ENCODE measurements around the gene RNF225.

RNF225 gene

DNA sequence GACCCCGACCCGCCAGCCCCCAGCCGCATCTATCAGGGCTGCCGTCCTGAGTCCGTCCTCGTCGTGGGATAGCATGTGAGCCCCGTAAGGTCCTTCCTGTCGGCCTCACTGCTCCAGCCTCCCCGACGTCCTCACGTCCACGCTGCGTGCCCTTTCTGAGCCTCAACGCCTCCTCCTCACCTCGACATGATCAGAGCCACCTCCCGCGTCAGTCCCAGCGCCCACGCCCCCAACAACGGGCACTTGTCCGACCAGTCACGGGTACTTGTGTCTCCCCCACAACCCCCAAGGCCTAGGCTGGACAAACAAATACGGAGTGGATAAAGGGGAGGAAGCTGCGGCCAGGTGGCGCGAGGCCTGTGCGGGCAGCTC lies 33.6 kb upstream of the RNF225 start:
- peak; percentile 78 for DNase-seq (ENCODE audit: extremely low read depth, insufficient read length)
- H3K4me3 ChIP-seq (replicated peaks; ENCODE audit: low read depth, low read length): peak overlapping the region; percentile 63
- H3K27me3 ChIP-seq (replicated peaks; ENCODE audit: control insufficient read depth, insufficient read depth, low read length): no peaks in the 10 kb centered on the region
- H3K36me3 ChIP-seq (ENCODE audit: control insufficient read depth, insufficient read depth, low read length): no peaks in the 10 kb centered on the region
- TF ChIP-seq, protein P1, sequence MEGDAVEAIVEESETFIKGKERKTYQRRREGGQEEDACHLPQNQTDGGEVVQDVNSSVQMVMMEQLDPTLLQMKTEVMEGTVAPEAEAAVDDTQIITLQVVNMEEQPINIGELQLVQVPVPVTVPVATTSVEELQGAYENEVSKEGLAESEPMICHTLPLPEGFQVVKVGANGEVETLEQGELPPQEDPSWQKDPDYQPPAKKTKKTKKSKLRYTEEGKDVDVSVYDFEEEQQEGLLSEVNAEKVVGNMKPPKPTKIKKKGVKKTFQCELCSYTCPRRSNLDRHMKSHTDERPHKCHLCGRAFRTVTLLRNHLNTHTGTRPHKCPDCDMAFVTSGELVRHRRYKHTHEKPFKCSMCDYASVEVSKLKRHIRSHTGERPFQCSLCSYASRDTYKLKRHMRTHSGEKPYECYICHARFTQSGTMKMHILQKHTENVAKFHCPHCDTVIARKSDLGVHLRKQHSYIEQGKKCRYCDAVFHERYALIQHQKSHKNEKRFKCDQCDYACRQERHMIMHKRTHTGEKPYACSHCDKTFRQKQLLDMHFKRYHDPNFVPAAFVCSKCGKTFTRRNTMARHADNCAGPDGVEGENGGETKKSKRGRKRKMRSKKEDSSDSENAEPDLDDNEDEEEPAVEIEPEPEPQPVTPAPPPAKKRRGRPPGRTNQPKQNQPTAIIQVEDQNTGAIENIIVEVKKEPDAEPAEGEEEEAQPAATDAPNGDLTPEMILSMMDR (IDR thresholded peaks at IDR 0.05; ENCODE audit: insufficient read depth, low read length, poor library complexity, severe bottlenecking): no peak

DNA sequence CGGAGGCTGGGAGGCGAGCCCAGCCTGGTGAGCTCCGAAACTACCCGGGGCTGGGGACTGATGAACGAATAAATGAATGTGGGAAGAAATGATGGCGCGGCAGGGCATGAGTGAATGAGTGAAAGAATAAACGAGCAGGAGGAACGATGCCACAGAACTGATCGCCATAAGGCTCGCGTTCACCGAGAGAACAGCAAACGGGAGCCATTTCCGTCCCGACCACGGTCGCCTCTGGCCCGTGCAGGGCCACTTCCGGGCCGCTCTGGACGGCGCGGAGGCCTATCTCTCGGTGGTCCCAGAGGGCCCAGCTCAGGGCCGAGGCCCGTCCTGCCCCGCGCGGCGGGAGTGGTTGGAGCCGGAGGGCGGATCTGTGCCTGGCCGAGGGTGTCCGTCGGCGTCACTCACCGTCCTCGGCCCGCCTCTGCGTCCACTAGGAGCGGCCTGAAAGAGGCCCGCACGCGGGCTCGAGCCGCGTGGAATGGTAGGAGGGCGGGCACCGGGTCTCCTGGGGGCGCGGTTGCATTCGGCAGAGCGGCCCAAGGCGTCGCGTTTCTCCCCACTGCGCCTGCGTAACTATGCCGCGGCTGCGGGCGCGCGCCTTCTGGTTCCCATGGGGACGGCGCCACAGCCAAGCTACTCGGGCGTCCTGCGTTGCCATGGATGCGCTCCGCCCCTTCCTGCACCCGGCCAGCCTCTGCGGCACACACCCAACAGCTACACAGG lies 33.0 kb upstream of the RNF225 start, which contains the start of gene ZNF497:
ZNF497 (minus strand) TSS at position 480 of the 723 bp plus-strand sequence. CDS start 5,116 bp downstream, outside the sequence.
- peak within 1 kb of the TSS; percentile 63 for H3K4me3 ChIP-seq (replicated peaks; ENCODE audit: low read depth, low read length)
- peak; percentile 98 for DNase-seq (ENCODE audit: extremely low read depth, insufficient read length)
- TF ChIP-seq, protein P1 (IDR thresholded peaks at IDR 0.05; ENCODE audit: insufficient read depth, low read length, poor library complexity, severe bottlenecking): no peak
- H3K36me3 ChIP-seq (ENCODE audit: control insufficient read depth, insufficient read depth, low read length): no peaks in the 10 kb centered on the region
- H3K27me3 ChIP-seq (replicated peaks; ENCODE audit: control insufficient read depth, insufficient read depth, low read length): no peaks in the 10 kb centered on the region

DNA sequence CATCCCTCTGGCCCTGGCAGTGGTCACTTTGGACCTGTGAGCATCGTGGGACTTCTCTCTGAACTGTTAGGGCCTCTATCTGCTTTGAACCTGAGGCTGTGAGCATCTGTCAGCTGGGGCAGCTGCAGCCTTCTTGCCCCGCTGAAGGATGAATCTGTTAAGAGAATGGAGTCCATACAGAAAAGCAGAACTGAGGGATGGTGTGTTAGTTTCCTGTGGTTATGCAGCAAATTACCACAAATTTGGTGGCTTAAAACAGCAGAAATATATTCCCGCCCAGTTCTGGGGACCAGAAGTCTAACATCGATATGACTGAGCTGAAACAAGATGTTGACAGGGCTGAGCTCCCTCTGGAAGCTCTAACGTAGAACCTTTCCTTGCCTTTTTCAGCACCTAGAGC lies 31.3 kb upstream of the RNF225 start:
- Histone ChIP-seq H3K4me3 (replicated peaks; ENCODE audit: low read depth, low read length) (no peak overlapping the region), H3K36me3 (ENCODE audit: control insufficient read depth, insufficient read depth, low read length) (no peaks in the 10 kb centered on the region; the same call in 1 of the 2 replicates), H3K27me3 (replicated peaks; ENCODE audit: control insufficient read depth, insufficient read depth, low read length) (no peaks in the 10 kb centered on the region)
- TF ChIP-seq, protein P1 (IDR thresholded peaks at IDR 0.05; ENCODE audit: insufficient read depth, low read length, poor library complexity, severe bottlenecking): no peak
- no peak for DNase-seq (ENCODE audit: extremely low read depth, insufficient read length)

DNA sequence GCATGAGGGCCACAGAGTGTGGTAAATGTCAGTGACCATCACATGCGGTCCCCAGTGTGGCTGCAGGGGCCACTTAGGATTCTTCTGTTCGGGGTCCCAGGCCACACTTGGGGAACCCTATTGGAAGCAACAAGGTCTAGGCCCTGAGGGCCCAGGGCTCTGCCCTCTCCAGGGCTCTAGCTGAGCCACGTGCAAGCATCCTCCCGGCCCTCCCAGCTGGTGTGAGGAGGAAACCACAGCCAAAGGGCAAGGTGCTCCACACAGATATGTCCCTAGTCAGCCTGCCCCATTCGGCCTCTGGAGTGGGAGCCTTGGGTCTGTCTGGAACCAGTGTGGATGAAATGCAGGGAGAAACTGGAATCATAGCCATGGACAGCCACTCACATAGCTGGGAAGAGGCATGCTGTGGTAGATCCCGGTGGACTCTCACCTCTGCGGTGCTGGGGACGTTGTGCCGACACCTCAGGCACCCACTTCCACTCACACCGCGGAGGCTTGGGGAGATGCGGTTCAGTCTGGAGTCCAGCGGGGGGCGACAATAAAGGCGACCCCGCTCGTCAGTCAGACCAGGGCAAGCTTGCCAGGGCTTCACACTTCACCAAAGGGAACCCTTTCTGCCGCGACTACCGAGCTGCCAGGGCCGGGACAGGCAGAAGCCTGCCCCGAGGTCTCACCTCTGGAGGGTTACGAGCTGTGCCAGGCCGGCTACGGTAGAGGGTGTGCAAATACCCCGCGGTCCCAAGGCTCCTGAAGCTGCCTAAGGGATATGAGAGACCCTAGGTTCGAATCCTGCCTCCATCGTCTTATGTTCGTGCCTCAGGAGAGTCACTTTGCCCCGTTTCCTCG lies 28.6 kb upstream of the RNF225 start:
- no peak for DNase-seq (ENCODE audit: extremely low read depth, insufficient read length)
- no peak overlapping the region for H3K4me3 ChIP-seq (replicated peaks; ENCODE audit: low read depth, low read length)
- TF ChIP-seq, protein P1 (IDR thresholded peaks at IDR 0.05; ENCODE audit: insufficient read depth, low read length, poor library complexity, severe bottlenecking): no peak
- no peaks in the 10 kb centered on the region; the same call in 1 of the 2 replicates for H3K36me3 ChIP-seq (ENCODE audit: control insufficient read depth, insufficient read depth, low read length)
- H3K27me3 ChIP-seq (replicated peaks; ENCODE audit: control insufficient read depth, insufficient read depth, low read length): no peaks in the 10 kb centered on the region

DNA sequence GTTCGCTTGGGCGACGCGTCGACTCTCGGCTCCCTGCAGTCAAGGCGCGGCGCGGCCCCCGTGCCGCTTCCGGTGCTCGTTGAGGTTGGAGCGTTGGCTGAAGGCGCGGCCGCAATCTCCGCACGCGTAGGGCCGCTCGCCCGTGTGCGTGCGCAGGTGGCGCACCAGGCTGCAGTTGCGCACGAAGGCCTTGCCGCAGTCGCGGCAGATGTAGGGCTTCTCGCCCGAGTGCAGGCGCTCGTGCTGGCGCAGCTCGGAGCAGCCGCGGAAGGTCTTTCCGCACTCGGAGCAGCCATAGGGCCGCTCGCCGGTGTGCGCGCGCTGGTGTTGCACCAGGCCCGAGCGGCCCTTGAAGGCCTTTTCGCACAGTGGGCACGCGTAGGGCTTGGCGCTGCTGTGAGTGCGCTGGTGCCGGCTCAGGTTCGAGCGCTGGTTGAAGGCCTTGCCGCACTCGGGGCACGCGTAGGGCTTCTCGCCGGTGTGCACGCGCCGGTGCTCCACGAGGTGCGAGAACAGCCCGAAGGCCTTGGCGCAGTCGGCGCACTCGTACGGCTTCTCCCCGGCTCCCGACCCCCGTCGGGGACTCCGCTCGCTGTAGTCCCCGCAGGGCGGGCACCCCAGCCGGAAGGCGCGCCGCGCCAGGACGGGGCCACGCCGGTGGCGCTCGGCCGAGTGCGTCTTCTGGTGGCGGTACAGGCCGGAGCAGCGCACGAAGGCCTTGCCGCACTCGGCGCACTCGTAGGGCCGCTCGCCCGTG lies 27.6 kb upstream of the RNF225 start:
- TF ChIP-seq, protein P1 (IDR thresholded peaks at IDR 0.05; ENCODE audit: insufficient read depth, low read length, poor library complexity, severe bottlenecking): no peak
- DNase-seq (ENCODE audit: extremely low read depth, insufficient read length): no peak
- no peak overlapping the region for H3K4me3 ChIP-seq (replicated peaks; ENCODE audit: low read depth, low read length)
- no peaks in the 10 kb centered on the region for H3K27me3 ChIP-seq (replicated peaks; ENCODE audit: control insufficient read depth, insufficient read depth, low read length)
- H3K36me3 ChIP-seq (ENCODE audit: control insufficient read depth, insufficient read depth, low read length): no peaks in the 10 kb centered on the region; the same call in 1 of the 2 replicates

Data from GM06990 (cell line).